ENCODE measurements around the gene LIPE.

LIPE gene

GRCh38 chr19:42407085-42407815 is 19.9 kb downstream of the LIPE start:
- no peak for DNase-seq (ENCODE audit: low read depth)
- no peak overlapping the region for H3K4me3 ChIP-seq (ENCODE audit: low read length)
- TF ChIP-seq CTCF (conservative IDR thresholded peaks at IDR 0.05; ENCODE audit: low read length), result no peak

- no peak overlapping the region for H3K4me3 ChIP-seq (ENCODE audit: low read length)
- DNase-seq (ENCODE audit: low read depth), result no peak
- TF ChIP-seq CTCF (conservative IDR thresholded peaks at IDR 0.05; ENCODE audit: low read length), result no peak
Measured at GRCh38 chr19:42406111-42406510, 21.1 kb downstream of the LIPE start.

GRCh38 chr19:42403586-42403985 is 23.6 kb downstream of the LIPE start:
- no peak for DNase-seq (ENCODE audit: low read depth)
- no peak overlapping the region for H3K4me3 ChIP-seq (ENCODE audit: low read length)
- TF ChIP-seq CTCF (conservative IDR thresholded peaks at IDR 0.05; ENCODE audit: low read length), result no peak

- no peak for DNase-seq (ENCODE audit: low read depth)
- no peak for TF ChIP-seq CTCF (conservative IDR thresholded peaks at IDR 0.05; ENCODE audit: low read length)
- peak overlapping the region; percentile 69; the same call in 1 of the 2 replicates for H3K4me3 ChIP-seq (ENCODE audit: low read length)
Measured at GRCh38 chr19:42402376-42403116, 24.6 kb downstream of the LIPE start.

- H3K4me3 ChIP-seq (ENCODE audit: low read length), result peak overlapping the region; percentile 69
- peak; percentile 74 for TF ChIP-seq CTCF (conservative IDR thresholded peaks at IDR 0.05; ENCODE audit: low read length)
- DNase-seq (ENCODE audit: low read depth), result peak; percentile 71
Measured at GRCh38 chr19:42401365-42402303, 25.6 kb downstream of the LIPE start.

- TF ChIP-seq CTCF (conservative IDR thresholded peaks at IDR 0.05; ENCODE audit: low read length), result no peak
- DNase-seq (ENCODE audit: low read depth), result no peak
- H3K4me3 ChIP-seq (ENCODE audit: low read length), result no peak overlapping the region
Measured at GRCh38 chr19:42400404-42400803, 26.8 kb downstream of the LIPE start.
